HG03280 (cell line): ENCODE data around the gene SGK1.
A peak's percentile ranks its signal among the peaks of the same experiment; 100 is the strongest.
"Not testable (repeated sequence)": the region's sequence is repeated elsewhere in the genome, so short reads cannot be mapped to it uniquely, and the experiment has no call there.

Source experiments
- ATAC-seq: cut with Tn5 transposase; IDR thresholded peaks from one replicate; pipeline ENCODE4 v1.9.1; 2021; ENCODE audit warnings: mild to moderate bottlenecking, moderate library complexity; ENCODE audit not compliant: unreplicated experiment

The SGK1 gene

DNA sequence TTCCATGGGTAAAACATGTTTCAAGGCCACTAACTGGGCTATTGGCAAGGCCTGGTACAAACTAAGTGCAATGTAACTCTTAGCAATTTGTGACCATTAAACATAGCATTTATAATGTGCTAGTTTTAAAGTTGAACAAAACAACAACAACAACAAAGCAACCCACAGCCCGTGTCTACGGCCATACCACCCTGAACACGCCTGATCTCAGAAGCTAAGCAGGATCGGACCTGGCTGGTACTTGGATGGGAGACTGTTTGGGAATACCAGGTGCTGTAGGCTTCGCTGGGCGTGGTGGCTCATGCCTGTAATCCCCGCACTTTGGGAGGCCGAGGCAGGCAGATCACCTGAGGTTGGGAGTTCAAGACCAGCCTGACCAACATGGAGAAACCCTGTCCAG, 61.0 kb downstream of the SGK1 start:
- ATAC-seq: no peak

- not testable (repeated sequence) for ATAC-seq
Measured at GRCh38 chr6:134255280-134255679, 62.6 kb downstream of the SGK1 start.

DNA sequence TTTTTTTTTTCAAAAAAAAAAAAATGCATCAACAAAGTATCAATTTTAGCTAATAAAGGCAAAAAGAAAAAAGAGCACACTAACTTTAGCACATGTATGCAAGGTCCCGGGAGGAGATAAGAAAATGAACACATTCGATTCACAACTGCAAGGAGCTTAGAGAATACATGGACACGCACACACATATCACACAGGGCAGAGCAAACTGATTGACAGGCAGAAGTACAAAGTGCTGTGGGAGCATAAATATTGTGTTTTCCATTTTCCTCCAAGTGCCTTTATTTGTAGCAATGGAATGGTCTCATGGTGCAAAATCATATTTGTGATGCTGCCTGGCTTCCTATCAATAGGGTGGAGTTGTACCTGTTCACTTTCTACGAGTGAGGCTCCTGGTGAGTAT, 63.8 kb downstream of the SGK1 start:
- ATAC-seq: no peak

DNA sequence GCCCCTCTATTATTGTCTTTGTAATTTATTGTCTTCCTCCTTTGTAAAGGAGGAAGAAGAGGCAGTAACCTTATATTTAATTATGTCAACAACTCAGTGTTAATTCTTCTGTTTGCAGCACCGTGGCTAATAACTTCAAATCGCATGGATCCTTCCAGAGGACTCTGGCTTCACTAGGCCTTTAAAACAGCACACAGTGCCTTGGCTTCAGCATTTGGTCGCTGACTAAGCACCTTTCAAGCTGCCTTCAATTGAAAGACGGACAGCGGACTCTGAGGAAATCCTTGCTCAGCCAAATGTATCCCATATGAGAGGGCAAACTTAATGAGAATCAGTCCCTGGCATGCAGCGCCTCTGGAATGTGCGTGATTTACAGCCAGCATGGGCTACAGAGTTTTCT, 64.2 kb downstream of the SGK1 start:
- ATAC-seq: no peak

- ATAC-seq: no peak
Measured at GRCh38 chr6:134251320-134251719, 66.6 kb downstream of the SGK1 start.

DNA sequence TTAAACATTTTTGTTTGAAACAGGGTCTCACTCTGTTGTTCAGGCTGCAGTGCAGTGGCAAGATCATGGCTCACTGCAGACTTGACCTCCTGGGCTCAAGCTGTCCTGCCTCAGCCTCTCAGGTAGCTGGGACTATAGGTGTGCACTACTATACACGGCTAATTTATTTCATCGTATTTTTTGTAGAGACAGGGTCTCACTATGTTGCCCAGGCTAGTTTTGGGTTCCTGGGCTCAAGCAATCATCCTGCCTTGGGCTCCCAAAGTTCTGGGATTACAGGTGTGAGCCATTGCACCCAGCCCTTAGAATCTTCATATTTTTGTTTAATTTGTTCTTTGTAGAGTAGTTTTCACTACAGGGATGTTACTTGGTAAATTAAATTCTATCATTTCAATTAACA, 67.1 kb downstream of the SGK1 start:
- ATAC-seq: no peak

DNA sequence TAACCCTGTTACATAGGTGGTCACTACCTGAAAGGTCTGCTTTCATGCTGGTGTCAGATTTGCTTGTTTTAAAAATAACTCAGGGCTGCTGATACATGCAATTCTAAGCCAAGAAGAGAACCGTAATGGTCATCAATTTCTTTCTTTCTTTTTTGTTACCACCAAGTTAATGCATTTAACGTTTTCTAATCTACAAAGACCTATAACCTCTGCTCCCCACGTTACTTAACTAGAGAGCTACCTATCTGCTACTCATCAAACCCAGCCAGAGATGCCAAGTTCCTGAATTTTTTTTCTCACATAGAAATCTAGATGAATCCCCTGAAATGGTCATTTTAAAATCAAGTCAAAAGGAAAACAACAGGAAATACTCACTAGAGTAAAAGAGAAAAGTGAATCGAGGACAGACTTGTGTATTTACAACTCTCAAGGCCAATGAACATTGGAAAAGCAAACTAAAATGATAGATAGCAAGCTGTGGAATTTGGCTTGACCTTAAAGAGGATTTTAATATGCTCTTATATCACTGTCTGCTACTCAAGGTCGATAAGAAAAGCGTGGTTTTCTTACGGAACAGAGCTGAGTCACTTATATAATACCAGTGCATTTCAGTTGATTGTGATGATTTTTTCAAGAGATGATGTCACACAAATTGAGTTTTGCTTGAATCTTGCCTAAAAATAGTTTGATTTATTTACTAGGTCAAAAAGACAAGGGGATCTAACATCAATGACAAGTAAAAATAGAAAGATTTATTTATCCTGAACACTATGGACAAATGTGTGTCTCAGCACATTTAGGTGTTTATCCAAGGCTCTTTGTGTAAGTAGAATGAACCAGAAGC, 67.9 kb downstream of the SGK1 start:
- no peak for ATAC-seq

DNA sequence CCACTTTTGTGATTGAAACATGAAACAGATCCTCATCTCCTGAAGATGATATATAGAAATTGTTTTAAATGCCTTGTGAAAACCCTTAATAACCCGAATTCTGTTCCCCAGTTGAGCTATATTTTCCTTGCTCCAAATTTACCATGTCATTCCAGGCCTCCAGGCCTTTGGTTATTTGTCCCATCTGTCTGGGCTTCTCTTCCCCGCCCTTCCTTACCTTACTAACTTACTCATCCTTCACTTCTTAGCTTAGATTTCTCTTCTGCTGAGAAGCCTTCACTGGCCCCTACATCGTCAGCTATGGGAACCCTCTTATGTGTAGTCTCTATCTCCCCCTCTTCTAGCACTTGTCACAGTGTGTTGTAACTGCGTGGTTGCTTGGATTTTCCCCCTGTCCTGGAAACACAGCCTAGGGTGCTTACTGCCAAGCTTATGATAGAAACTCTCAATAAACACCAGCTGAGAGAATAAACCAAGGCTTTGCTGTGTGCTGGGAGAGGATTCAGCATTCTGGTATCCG, 68.6 kb downstream of the SGK1 start:
- no peak for ATAC-seq

DNA sequence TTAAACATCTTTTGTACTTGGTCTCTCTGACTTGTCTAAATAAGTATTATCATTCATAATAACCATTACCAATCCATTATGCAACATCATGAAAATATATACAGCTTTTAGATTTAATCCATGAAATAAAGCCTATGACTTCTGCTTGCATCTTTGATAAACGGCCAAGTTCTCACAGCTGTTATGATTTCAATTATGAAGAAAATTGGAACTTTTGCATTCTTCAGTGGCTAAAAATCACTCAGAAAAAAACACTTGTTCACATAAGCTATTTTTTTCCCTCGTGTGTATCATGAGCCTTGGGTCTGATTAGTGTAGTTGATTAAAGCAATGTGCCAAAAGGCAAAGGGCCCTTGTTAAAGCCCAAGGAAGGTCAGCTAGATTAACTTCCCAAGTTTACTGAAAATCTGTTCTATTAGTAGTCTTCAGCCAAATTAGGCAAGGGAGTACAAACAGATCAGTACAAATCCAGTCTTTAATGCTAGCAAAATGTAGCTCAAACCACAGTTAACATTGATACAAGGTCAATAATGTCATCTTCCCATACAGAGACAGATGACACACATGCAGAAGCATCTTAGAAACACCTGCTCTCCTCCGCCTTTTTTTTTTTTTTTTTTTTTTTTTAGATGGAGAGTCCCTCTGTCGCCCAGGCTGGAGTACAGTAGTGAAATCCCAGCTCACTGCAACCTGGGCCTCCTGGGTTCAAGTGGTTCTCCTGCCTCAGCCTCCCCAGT, 69.9 kb downstream of the SGK1 start:
- ATAC-seq: no peak

GRCh38 chr6:134247231-134247833, 70.6 kb downstream of the SGK1 start:
- peak; percentile 86 for ATAC-seq

DNA sequence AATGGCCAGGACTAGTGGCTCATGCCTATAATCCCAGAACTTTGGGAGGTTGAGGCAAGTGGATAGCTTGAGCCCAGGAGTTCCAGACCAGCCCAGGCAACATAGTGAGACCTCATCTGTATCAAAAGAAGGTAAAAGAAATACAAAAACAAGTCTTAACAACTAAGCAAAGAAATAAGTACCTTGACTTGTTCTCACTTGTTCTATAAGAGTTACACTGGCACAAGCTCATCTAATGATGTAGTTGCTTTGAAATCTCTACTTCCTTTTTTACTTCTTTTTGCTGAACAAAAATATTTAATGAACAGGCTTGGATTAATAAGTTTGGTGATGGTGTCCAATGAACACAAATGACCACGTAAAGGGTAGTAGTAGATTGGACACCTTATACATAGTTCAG, 72.2 kb downstream of the SGK1 start:
- ATAC-seq: no peak

GRCh38 chr6:134245041-134245440, 72.9 kb downstream of the SGK1 start:
- no peak for ATAC-seq

GRCh38 chr6:134240665-134241431, 77.1 kb downstream of the SGK1 start:
- no peak for ATAC-seq

GRCh38 chr6:134238960-134239795, 78.7 kb downstream of the SGK1 start:
- ATAC-seq: no peak

- no peak for ATAC-seq
Measured at GRCh38 chr6:134238006-134238405, 79.9 kb downstream of the SGK1 start.

DNA sequence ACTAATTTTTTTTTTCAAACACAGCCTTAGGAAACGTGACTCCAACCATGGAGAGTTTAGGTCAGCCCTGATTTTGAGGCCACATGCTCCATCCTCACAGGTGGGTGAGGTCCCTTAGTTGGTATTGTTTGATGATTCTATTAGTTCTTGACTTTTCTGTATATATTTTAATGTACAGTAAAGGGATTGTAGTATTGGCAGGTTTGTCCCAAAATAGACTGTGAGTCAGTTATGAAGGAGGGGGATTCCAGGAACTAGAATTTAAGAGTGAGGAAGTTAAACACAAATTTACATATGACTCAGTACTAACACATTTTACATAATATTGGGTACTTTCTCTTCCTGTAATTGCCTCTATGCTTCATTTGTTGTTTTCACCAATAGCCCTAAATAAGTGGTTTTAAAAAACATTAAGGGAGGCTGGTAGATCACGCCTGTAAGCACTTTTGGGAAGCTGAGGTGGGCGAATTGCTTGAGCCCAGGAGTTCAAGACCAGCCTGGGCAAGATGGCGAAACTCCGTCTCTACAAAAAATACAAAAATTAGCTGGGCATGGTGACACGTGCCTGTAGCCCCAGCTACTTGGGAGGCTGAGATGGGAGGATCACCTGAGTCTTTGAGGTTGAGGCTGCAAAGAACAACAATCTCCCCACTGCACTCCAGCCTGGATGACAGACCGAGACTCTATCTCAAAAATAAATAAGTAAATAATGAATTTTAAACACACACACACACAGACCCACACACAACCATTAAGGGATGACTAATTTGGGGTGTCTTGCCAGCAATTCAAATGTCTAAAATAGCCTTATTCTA, 81.8 kb downstream of the SGK1 start:
- peak; percentile 95 for ATAC-seq

- ATAC-seq: peak; percentile 2
Measured at GRCh38 chr6:134235334-134235733, 82.6 kb downstream of the SGK1 start.

DNA sequence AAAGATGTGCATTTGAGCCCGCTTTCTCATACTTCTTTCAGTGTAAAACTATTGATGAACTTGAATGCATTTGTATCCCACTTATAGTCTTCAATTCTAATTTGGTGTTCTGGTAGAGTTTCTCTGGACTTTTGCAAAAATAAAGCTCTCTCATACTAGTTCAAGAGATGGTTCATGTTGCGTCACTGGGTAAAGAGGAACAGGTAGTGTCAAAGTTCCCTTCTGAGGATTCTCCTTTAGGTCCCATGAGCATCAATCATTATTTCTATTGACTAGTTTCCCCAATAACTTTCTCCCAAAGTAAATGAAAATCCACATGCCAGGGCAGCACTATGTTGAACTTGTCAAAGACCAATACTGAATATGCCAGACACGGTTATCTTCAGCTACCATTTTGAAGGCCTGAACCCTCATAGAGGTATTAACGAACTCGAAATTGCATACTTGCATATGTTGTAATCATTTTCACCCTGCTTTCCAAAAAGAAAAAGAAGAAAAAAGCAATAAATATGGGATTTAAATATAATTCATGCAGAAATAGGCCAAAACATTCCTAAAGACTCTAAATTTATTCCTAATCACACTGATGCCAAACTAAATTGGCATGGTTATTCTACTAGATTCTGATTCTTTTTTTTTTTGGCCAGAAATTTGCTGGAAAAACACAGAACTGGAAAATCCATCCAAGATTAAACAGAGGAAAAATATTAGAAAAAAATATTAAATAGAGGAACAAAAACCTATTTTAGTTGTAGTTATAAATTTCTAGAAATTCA, 84.5 kb downstream of the SGK1 start:
- ATAC-seq: no peak
